Tibial nerve (tissue), 4 donors: ENCODE measurements around the gene PNMA6A.

Experiments used
- CTCF ChIP-seq, 5 experiments: fragments of 200-600 bp in 3 of 5; fragments of 450-650 bp in 2 of 5; sonication (generic) in 3 of 5; IDR thresholded peaks; one replicate each; pipeline ENCODE4 v1.5.1; 2016 to 2019; ENCODE audit warnings: antibody characterized with exemption in 5 of 5, mild to moderate bottlenecking in 3 of 5, moderate library complexity in 2 of 5
- EP300 ChIP-seq, 2 donors: sonication (generic); formaldehyde crosslinking; IDR thresholded peaks; one replicate each; pipeline ENCODE4 v1.6.1; 2017; ENCODE audit warnings: antibody characterized with exemption in 2 of 2, mild to moderate bottlenecking in 1 of 2

DNA sequence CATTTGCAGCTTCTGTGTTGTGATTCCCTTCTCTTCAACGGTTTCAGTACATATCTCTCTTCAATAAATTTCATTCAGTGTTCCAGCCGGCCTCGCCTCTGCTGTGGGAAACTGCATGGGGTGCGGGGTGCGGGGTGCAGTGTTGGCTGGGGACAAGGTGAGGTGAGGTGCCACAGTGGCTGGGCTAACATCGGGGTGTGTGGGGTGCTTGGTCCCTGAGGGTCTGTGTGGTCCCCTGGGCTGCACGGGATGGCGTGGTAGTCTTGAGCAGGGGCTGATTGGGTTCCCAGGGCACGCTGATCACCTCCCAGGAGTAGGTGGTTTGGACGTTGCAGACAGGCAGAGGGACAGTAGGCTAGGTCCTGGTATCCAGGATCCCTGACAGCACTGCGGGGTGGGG lies 2.7 kb downstream of the PNMA6A start:
- TF ChIP-seq CTCF (IDR thresholded peaks at IDR 0.05) (no peak), EP300 (IDR thresholded peaks at IDR 0.05) (no peak)
